B cell (primary cell): ENCODE measurements around the gene XYLB. TPM values are rescaled to one million over a fixed set of nuclear protein-coding genes. Genes with fewer than 3 reads are reported as not detected.

Experiments
- ATAC-seq: fragments of 200-7000 bp; cut with Tn5 transposase; one replicate; pipeline ENCODE4 v1.10.0; 2021; ENCODE audit warnings: low read depth, mild to moderate bottlenecking, moderate number of reproducible peaks, moderate library complexity
- CTCF ChIA-PET: fragments of 350-600 bp; sonication (Branson Sonifier 250); formaldehyde crosslinking; loops from one replicate; lab custom pipeline; 2021; ENCODE audit warnings: antibody characterized with exemption, inconsistent platforms; lab: Charles Lee
- POLR2A ChIA-PET: fragments of 350-600 bp; sonication (Branson Sonifier 250); formaldehyde crosslinking; loops from one replicate; lab custom pipeline; 2021; ENCODE audit warnings: antibody characterized with exemption; lab: Charles Lee
- DNase-seq: peaks from one replicate; pipeline ENCODE4 v3.0.0; 2013
- H2AFZ ChIP-seq: 2 replicates; pipeline ENCODE4 v1.6.1; 2012; ENCODE audit warnings: mild to moderate bottlenecking, low read depth, low read length; ENCODE audit not compliant: insufficient read depth, poor library complexity, severe bottlenecking
- H3K27ac ChIP-seq, 2 donors: 1 replicate in 1 of 2; 2 replicates in 1 of 2; pipeline ENCODE4 v1.5.1; 2012 to 2013; ENCODE audit warnings: low read length in 2 of 2, mild to moderate bottlenecking in 2 of 2, moderate library complexity in 1 of 2
- H3K27me3 ChIP-seq, 4 experiments: fragments of 200-600 bp in 1 of 4; sonication (generic) in 1 of 4; replicated peaks in 1 of 4; 1 replicate in 2 of 4; 2 replicates in 2 of 4; pipeline versions ENCODE4 v1.6.1 to v1.7.0; 2013 to 2016; ENCODE audit warnings: low read length in 3 of 4, mild to moderate bottlenecking in 2 of 4, mixed read lengths in 1 of 4, moderate library complexity in 1 of 4; ENCODE audit not compliant: insufficient read depth in 4 of 4, control insufficient read depth in 3 of 4; ENCODE audit errors: control extremely low read depth in 1 of 4
- H3K36me3 ChIP-seq, 2 experiments: replicated peaks in 1 of 2; 1 replicate in 1 of 2; 2 replicates in 1 of 2; pipeline versions ENCODE4 v1.6.1 to v1.7.1; 2013; ENCODE audit warnings: low read length in 1 of 2; ENCODE audit not compliant: insufficient read depth in 2 of 2, control insufficient read depth in 1 of 2; ENCODE audit errors: control extremely low read depth in 1 of 2, extremely low read depth in 1 of 2
- H3K4me1 ChIP-seq, 2 donors: fragments of 200-600 bp in 1 of 2; sonication (generic) in 1 of 2; 1 replicate in 1 of 2; 2 replicates in 1 of 2; pipeline versions ENCODE4 v1.5.1 to v1.6.1; 2013 to 2017; ENCODE audit warnings: low read length in 2 of 2; ENCODE audit not compliant: control insufficient read depth in 2 of 2, insufficient read depth in 2 of 2
- H3K4me2 ChIP-seq: replicated peaks from 2 replicates; pipeline ENCODE3; 2012; ENCODE audit warnings: mild to moderate bottlenecking, low read depth, low read length; ENCODE audit not compliant: poor library complexity, severe bottlenecking
- H3K4me3 ChIP-seq, 5 experiments: fragments of 200-600 bp in 1 of 5; sonication (generic) in 1 of 5; 1 replicate in 3 of 5; 2 replicates in 2 of 5; pipeline versions ENCODE4 v1.5.1 to v1.7.0; 2011 to 2016; ENCODE audit warnings: low read length in 4 of 5, mild to moderate bottlenecking in 4 of 5, low read depth in 2 of 5, control low read depth in 1 of 5, moderate library complexity in 1 of 5; ENCODE audit not compliant: insufficient read depth in 1 of 5; ENCODE audit errors: control extremely low read depth in 1 of 5, extremely low read depth in 1 of 5
- H3K79me2 ChIP-seq: fragments of 200-600 bp; sonication (generic); one replicate; pipeline ENCODE4 v1.6.0; 2016; ENCODE audit warnings: low read length; ENCODE audit not compliant: control insufficient read depth, insufficient read depth
- H3K9ac ChIP-seq: fragments of 200-600 bp; sonication (generic); 2 replicates; pipeline ENCODE4 v1.6.1; 2017; ENCODE audit warnings: mild to moderate bottlenecking, low read length, moderate library complexity
- H3K9me3 ChIP-seq, 3 donors: one replicate each; pipeline versions ENCODE4 v1.6.1 to v1.7.1; 2013; ENCODE audit warnings: low read length in 2 of 3; ENCODE audit not compliant: control insufficient read depth in 2 of 3, insufficient read depth in 1 of 3; ENCODE audit errors: control extremely low read depth in 1 of 3
- H4K20me1 ChIP-seq: 2 replicates; pipeline ENCODE4 v1.6.0; 2012; ENCODE audit warnings: mild to moderate bottlenecking, low read length; ENCODE audit not compliant: insufficient read depth, control insufficient read depth, poor library complexity, severe bottlenecking
- H3K27ac Mint-ChIP-seq: one replicate; pipeline ENCODE4 v1.8.0; 2021; ENCODE audit warnings: mixed read lengths
- H3K27me3 Mint-ChIP-seq: one replicate; pipeline ENCODE4 v1.8.0; 2021; ENCODE audit warnings: mixed read lengths
- H3K4me1 Mint-ChIP-seq: one replicate; pipeline ENCODE4 v1.8.0; 2021; ENCODE audit warnings: mixed read lengths
- H3K4me3 Mint-ChIP-seq: one replicate; pipeline ENCODE4 v1.8.0; 2021; ENCODE audit warnings: mixed read lengths
- H3K9me3 Mint-ChIP-seq: one replicate; pipeline ENCODE4 v1.8.0; 2022; ENCODE audit warnings: mixed read lengths; ENCODE audit not compliant: insufficient read depth
- EZH2 ChIP-seq: IDR thresholded peaks from 2 replicates; pipeline ENCODE4 v1.6.1; 2012; ENCODE audit warnings: borderline replicate concordance, low read depth, mild to moderate bottlenecking, moderate library complexity, low read length; ENCODE audit not compliant: insufficient read depth, poor library complexity, severe bottlenecking
- WGBS: methylation state at CpG from one replicate; pipeline ENCODE4 v1.1.5; 2013; ENCODE audit warnings: missing lambda C conversion rate; ENCODE audit not compliant: insufficient coverage; 5-methylcytosine and 5-hydroxymethylcytosine counted together
- intact Hi-C: fragments of 100-400 bp; cut with micrococcal nuclease; formaldehyde crosslinking; loops from one replicate; pipeline ENCODE4 v1.10.0; 2022
- polyA plus RNA-seq: library from polyadenylated mRNA; depleted of rRNA; stranded (reverse); fragments of >200 nt; gene quantifications from 2 replicates; pipeline ENCODE4 v1.2.3, GENCODE V29; 2012
- total RNA-seq, 2 donors: library from RNA; stranded (reverse); fragments of 120-200 nt in 1 of 2; gene quantifications; 1 replicate in 1 of 2; 2 replicates in 1 of 2; pipeline versions ENCODE4 v1.2.3 to v1.2.4, GENCODE V29; 2013 to 2022
- TF ChIP-seq, protein P1 (sequence below): fragments of 200-600 bp; IDR thresholded peaks from one replicate; pipeline ENCODE4 v1.8.0; 2022; ENCODE audit warnings: antibody characterized with exemption, mild to moderate bottlenecking

The XYLB gene
- total and polyA plus RNA-seq, 2 donors (not counting 1 experiment from before 2014, with no cell fraction given), result 0.19 to 0.71 TPM

GRCh38 chr3:38455639-38456430, 109.2 kb downstream of the XYLB start:
- Histone ChIP-seq H3K27ac (no peak overlapping the region), H2AFZ (peak overlapping the region; percentile 71), H3K4me3 (peak overlapping the region; percentile 40 to 68 (median 60)), H3K9ac (peak overlapping the region; percentile 66), H4K20me1 (no peaks in the 10 kb centered on the region), H3K36me3 (no peaks in the 10 kb centered on the region), H3K27me3 (peaks cover 0 to 30% (median 8%) of the 10 kb centered on the region in 4 experiments), H3K4me1 (peaks cover 13 to 24% of the 10 kb centered on the region in 2 donors), H3K79me2 (no peaks in the 10 kb centered on the region), H3K9me3 (peaks cover 0 to 11% (median 0%) of the 10 kb centered on the region in 3 donors), H3K4me2 (peak overlapping the region; percentile 81)
- ATAC-seq (no peak), DNase-seq (peak; percentile 39)
- H3K9me3 Mint-ChIP-seq, result no peaks in the 10 kb centered on the region
- POLR2A ChIA-PET, result no interaction called here
- peaks cover 15% of the 10 kb centered on the region for H3K4me1 Mint-ChIP-seq
- intact Hi-C loops, result loop anchor here (10.0 kb wide), 1 partner anchor 111 kb away; the partner anchor contains the start of gene XYLB
- H3K27ac Mint-ChIP-seq, result no peak overlapping the region
- no peak for TF ChIP-seq EZH2
- TF ChIP-seq, protein P1, sequence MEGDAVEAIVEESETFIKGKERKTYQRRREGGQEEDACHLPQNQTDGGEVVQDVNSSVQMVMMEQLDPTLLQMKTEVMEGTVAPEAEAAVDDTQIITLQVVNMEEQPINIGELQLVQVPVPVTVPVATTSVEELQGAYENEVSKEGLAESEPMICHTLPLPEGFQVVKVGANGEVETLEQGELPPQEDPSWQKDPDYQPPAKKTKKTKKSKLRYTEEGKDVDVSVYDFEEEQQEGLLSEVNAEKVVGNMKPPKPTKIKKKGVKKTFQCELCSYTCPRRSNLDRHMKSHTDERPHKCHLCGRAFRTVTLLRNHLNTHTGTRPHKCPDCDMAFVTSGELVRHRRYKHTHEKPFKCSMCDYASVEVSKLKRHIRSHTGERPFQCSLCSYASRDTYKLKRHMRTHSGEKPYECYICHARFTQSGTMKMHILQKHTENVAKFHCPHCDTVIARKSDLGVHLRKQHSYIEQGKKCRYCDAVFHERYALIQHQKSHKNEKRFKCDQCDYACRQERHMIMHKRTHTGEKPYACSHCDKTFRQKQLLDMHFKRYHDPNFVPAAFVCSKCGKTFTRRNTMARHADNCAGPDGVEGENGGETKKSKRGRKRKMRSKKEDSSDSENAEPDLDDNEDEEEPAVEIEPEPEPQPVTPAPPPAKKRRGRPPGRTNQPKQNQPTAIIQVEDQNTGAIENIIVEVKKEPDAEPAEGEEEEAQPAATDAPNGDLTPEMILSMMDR, result no peak
- WGBS, result 9% methylated on average over 14 of the region's 15 CpGs
- peaks cover 18% of the 10 kb centered on the region for H3K27me3 Mint-ChIP-seq
- peak overlapping the region; percentile 90 for H3K4me3 Mint-ChIP-seq
- CTCF ChIA-PET, result interaction anchor here (0.8 kb wide), 1 partner anchor 41 kb away, joined by 4 read pairs; the partner anchor contains the start of gene EXOG
